ENCODE results near the gene MBOAT2. TPM values are rescaled to one million over a fixed set of nuclear protein-coding genes. Genes with fewer than 3 reads are reported as not detected.

The MBOAT2 gene
- total RNA-seq, 1 experiment from 2014 or later = 40.9 TPM

DNA sequence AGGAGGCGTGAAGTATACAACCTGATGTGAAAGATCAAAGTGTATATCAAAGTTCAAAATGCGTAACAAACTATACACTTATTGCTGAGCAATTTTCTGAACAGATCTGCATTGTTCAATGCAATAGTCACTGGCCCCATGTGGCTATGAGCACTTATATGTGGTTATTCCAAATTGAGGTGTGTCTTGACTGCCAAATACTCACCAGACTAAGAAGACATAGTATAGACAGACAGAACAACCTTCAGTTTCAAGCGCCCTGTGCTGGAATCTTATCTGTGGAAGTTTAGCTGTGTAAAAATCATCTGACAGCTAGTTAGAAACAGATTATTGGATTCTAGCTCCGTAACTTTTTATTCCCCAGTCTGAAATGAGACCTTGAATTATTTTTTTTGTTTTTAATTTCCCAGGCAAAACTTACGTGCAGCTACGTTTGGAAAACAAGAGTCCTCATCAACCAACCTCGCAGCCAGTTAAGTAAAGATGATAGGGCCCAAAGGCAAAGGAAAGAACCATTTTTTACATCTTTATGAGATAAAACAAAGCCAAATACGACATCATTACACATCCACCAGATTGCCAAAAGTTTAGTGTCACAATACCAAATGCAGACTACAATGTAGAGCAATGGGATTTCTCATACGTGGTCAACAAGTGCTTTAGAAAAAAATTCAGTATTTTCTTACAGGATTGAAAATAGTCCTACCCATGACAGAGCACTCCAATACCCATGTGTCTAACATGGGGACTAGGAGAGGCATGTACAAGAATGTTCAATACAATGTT lies 37.2 kb downstream of the MBOAT2 start:
- Mint-ChIP-seq H3K4me1 (ENCODE audit: low read depth, unreplicated experiment) (peaks cover 18% of the 10 kb centered on the region), H3K4me3 (ENCODE audit: low read depth, unreplicated experiment) (no peak overlapping the region), H3K27me3 (ENCODE audit: unreplicated experiment) (no peaks in the 10 kb centered on the region), H3K9me3 (ENCODE audit: low read depth, unreplicated experiment) (no peaks in the 10 kb centered on the region), H3K36me3 (ENCODE audit: insufficient read depth, unreplicated experiment) (no peaks in the 10 kb centered on the region), H3K27ac (ENCODE audit: unreplicated experiment) (no peak overlapping the region)
- BruUV-seq (replicated peaks) = no TSS peak
- no peak for DNase-seq
- no peak for TF ChIP-seq CTCF (IDR thresholded peaks at IDR 0.05; ENCODE audit: unreplicated experiment)
- CTCF ChIA-PET = no interaction called here
- intact Hi-C loops (cut with micrococcal nuclease; ENCODE audit: unreplicated experiment) = no loop called here

GRCh38 chr2:8965216-8965969 lies 38.1 kb downstream of the MBOAT2 start:
- H3K36me3 Mint-ChIP-seq (ENCODE audit: insufficient read depth, unreplicated experiment) = no peaks in the 10 kb centered on the region
- no TSS peak for BruUV-seq (replicated peaks)
- H3K27me3 Mint-ChIP-seq (ENCODE audit: unreplicated experiment) = no peaks in the 10 kb centered on the region
- TF ChIP-seq CTCF (IDR thresholded peaks at IDR 0.05; ENCODE audit: unreplicated experiment) = no peak
- intact Hi-C loops (cut with micrococcal nuclease; ENCODE audit: unreplicated experiment) = no loop called here
- DNase-seq = no peak
- H3K27ac Mint-ChIP-seq (ENCODE audit: unreplicated experiment) = no peak overlapping the region
- CTCF ChIA-PET = interaction anchor here (0.5 kb wide), 1 partner anchor 129 kb away, joined by 3 read pairs; no protein-coding TSS in a partner anchor
- no peaks in the 10 kb centered on the region for H3K9me3 Mint-ChIP-seq (ENCODE audit: low read depth, unreplicated experiment)
- no peak overlapping the region for H3K4me3 Mint-ChIP-seq (ENCODE audit: low read depth, unreplicated experiment)
- peaks cover 16% of the 10 kb centered on the region for H3K4me1 Mint-ChIP-seq (ENCODE audit: low read depth, unreplicated experiment)

DNA sequence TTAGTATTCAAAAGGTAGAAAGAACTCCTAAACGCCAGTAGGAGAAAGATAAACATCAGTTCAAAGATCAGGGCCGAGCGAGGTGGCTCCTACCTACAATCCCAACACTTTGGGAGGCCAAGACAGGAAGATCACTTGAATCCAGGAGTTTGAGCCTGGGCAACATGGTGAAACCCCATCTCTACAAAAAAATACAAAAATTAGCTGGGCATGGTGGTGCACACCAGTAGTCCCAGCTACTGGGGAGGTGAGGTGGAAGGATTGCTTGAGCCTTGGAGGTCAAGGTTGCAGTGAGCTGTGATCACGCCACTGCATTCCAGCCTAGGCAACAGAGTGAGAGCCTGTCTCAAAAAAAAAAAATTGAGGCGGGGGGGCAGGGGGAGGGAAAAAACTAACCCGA lies 40.6 kb downstream of the MBOAT2 start:
- TF ChIP-seq CTCF (IDR thresholded peaks at IDR 0.05; ENCODE audit: unreplicated experiment) = no peak
- H3K9me3 Mint-ChIP-seq (ENCODE audit: low read depth, unreplicated experiment) = no peaks in the 10 kb centered on the region
- H3K27ac Mint-ChIP-seq (ENCODE audit: unreplicated experiment) = no peak overlapping the region
- CTCF ChIA-PET = no interaction called here
- H3K4me3 Mint-ChIP-seq (ENCODE audit: low read depth, unreplicated experiment) = no peak overlapping the region
- no peaks in the 10 kb centered on the region for H3K36me3 Mint-ChIP-seq (ENCODE audit: insufficient read depth, unreplicated experiment)
- H3K27me3 Mint-ChIP-seq (ENCODE audit: unreplicated experiment) = no peaks in the 10 kb centered on the region
- BruUV-seq (replicated peaks) = no TSS peak
- peaks cover 10% of the 10 kb centered on the region for H3K4me1 Mint-ChIP-seq (ENCODE audit: low read depth, unreplicated experiment)
- DNase-seq = no peak
- intact Hi-C loops (cut with micrococcal nuclease; ENCODE audit: unreplicated experiment) = no loop called here

DNA sequence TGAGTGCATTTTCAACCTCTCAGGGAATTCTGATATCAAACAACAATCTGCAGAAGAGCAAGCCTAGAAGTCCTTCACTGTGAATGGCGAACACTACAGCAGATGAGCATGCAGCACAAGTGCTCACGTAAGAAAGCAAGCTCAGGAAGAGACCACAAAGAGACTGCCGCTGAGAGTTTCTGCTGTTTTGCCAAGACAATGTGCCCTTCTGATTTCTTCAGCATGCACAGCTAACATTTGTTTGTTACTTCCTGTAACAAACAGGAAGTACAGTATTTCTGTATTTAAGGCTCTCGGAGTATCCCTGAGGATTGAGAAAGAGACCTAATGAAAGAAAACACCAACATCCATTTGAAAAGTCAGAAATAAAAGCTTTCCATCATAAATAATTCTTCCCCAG lies 45.9 kb downstream of the MBOAT2 start:
- Mint-ChIP-seq H3K4me3 (ENCODE audit: low read depth, unreplicated experiment) (no peak overlapping the region), H3K4me1 (ENCODE audit: low read depth, unreplicated experiment) (peaks cover 10% of the 10 kb centered on the region), H3K9me3 (ENCODE audit: low read depth, unreplicated experiment) (peaks cover 5% of the 10 kb centered on the region), H3K27me3 (ENCODE audit: unreplicated experiment) (no peaks in the 10 kb centered on the region), H3K36me3 (ENCODE audit: insufficient read depth, unreplicated experiment) (no peaks in the 10 kb centered on the region), H3K27ac (ENCODE audit: unreplicated experiment) (no peak overlapping the region)
- DNase-seq = no peak
- intact Hi-C loops (cut with micrococcal nuclease; ENCODE audit: unreplicated experiment) = no loop called here
- CTCF ChIA-PET = no interaction called here
- TF ChIP-seq CTCF (IDR thresholded peaks at IDR 0.05; ENCODE audit: unreplicated experiment) = no peak
- BruUV-seq (replicated peaks) = no TSS peak
